Caki2 (cell line): ENCODE results near the gene NUDT16L1. TPM values are rescaled to one million over a fixed set of nuclear protein-coding genes. Genes with fewer than 3 reads are reported as not detected.

ENCODE experiments used
- DNase-seq: peaks from one replicate; pipeline ENCODE4 v3.0.0-alpha.2; 2015; ENCODE audit warnings: low read depth
- in situ Hi-C: cut with HindIII; loops from 2 replicates; pipeline ENCODE4 v1.10.0; 2016; ENCODE audit warnings: low sequenced_read_pairs, low pct_unique_long_range_greater_than_20kb, mixed read lengths
- total RNA-seq: library from RNA; depleted of rRNA; stranded (reverse); fragments of >200 nt; shearing (Covaris generic); gene quantifications from 2 replicates; pipeline ENCODE4 v1.2.3, GENCODE V29; 2014; ENCODE audit warnings: low replicate concordance

Gene NUDT16L1
- total RNA-seq, 1 experiment from 2014 or later: 49.2 TPM

DNA sequence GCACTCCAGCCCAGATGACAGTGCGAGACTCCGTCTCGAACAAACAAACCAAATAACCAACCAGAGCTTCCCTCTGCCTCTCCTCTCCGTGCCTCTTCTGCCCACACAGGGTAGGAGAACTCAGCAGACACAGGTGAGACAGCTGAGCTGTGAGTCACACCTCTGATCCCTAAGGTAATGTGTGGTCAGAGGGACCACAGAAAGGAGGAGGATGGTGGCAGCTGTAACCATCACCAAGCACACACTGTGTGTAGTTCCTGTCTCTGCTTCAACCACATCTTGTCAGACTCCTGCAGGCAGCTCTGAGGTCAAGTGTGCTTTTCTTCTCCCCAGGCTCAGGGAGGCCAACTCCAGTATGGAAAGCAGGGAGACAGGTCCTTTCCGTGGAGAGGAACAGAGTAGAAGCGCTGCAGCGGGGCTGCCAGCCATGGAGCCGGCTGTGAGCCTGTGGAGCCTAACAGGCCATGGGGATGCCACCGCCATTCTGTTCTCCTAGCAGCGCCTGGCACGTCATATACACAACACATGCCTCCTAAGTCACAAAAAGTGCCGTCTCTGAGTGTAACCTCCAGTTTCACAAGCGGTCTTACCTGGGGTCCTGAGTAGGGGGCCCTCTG is 7.1 kb downstream of the NUDT16L1 start:
- no peak for DNase-seq
- in situ Hi-C loops: no loop called here

DNA sequence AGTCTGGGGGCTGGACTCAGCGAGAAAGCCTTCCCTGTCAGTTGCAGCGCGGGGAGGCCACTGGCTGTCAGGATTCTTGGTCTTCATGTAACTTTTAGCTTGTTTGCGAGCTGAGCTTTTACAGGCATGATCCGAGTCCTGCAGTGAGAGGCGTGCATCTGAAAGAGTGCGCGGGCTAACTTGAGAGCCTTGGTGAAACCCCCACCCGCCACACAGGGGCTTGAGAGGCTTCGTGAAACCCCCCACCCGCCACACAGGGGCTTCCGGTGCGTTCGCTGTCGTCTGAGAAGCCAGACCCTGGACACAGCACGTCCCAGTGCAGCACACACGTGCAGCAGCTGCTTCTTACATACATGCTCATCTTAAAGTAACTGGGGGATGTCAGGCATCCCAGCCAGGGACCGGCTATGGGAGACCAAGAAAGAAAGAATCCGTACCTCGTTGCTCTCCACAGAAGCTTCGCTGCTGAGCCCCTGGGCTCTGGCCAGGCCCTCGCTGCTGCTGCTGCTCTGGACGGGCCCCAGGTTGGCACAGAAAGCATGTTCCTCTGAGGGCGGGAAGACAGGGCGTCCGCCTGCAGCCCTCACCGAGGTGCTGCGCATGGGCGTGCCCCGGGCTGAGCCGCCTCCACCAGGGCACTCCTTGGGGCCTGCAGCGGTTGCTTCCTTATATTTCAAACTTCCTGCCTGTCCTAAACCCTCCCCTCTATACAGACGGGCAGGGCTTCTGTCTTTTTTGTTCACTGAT is 7.8 kb downstream of the NUDT16L1 start:
- no peak for DNase-seq
- in situ Hi-C loops: no loop called here

DNA sequence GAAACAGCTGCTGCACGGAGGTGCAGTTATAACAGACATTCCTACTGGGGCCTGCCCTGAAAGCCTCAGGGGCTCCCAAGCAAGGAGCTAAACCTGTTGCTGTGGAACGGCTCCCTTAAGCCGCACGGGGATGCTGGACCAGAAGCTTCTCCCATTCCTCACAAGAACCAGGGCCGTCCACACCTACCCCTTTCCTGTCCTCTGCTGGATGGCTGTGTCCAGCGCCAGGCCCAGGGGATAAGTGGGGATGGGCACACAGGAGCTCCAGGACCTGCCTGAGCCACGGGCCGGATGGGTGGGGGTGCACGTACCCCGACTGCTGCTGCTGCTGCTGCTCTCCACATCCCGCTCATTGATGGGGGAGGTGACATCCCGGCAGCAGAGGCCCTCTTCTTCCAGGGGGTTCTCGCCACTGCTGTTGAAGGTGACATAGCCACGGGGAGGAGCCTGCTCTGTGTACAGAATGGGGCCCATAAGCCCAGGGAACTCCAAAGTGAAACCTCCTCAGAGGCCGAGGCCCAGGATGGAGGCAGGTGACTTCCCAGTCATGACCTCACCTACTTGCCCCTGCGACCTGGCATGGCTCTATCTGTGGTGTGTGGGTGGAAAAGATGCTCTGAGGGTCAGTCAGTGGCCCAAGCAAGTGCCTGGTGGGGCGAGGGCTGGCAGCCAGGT is 8.6 kb downstream of the NUDT16L1 start:
- DNase-seq: no peak
- in situ Hi-C loops: no loop called here

DNA sequence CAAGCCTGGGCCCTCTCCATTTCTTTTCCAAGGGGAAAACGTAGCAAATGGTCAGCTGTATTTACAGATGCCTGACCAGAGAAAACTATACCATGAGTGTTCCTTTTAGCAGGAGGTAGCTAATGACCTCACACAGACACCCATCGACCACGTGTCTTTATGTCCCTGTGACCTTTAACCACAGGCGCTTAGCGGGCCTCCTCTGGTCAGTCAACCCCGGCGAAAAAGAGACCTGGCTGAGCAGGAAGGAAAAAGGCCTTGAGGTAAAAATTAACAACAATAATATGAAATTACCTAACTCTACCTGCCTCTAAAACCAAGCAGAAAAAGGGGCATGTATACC is 9.1 kb downstream of the NUDT16L1 start:
- DNase-seq: peak; percentile 79
- in situ Hi-C loops: no loop called here

DNA sequence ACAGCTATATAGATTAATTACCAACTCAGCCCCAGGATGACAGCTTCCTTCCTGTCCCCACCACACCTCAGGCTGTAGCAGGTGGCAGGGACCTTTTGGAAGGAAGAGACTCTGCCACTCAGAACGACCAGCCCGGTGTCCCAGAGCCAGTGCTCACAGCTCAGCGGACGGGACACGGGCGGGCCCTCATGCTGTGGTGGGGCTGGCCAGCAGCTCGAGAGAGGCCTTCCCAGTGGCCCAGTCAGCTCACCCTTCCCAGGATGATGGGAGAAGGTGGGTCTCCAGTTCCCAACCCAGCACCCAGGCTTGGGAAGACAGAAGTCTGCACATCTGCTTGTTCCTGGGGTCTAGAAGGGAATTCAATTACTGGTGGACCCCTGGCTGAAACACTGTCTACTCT is 10.5 kb downstream of the NUDT16L1 start:
- no peak for DNase-seq
- in situ Hi-C loops: no loop called here

DNA sequence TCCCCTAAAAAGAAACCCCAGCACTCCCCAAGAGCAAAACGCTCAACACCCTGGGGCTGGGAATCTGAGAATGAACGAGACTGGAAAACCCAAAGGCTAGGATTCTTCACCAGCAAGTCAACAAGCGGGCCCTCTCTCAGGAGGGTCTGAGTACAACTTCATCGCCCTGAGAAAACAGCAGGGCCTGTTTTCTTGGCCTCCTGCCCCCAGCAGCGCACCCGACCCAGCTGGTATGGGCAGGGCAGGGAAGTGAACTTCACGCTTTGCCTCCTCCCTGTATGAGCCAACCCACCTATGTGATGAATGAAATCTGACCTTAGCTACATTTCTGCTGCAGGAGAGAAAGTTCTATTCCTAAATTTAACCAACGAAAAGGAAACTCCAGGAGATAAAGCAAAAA is 11.1 kb downstream of the NUDT16L1 start:
- in situ Hi-C loops: no loop called here
- DNase-seq: no peak

DNA sequence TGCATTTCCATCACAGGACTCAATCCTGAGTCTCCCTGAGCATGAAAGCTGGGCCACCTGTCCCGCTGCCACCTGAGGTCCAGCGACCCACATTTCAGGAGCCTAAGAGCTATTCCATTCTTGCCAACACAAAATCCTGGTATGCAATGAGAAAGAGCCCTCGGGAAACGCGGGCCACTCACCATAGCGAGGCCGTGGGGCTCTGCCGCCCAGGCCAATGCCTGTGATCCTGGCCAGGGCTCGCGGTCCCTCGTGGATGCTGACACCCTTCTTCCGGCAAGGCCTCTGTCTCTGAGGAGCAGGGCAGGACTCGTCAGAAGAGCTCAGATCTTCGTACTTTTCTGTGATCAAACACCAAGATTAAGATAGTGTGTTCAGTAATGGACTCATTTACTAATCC is 11.6 kb downstream of the NUDT16L1 start:
- in situ Hi-C loops: no loop called here
- no peak for DNase-seq

DNA sequence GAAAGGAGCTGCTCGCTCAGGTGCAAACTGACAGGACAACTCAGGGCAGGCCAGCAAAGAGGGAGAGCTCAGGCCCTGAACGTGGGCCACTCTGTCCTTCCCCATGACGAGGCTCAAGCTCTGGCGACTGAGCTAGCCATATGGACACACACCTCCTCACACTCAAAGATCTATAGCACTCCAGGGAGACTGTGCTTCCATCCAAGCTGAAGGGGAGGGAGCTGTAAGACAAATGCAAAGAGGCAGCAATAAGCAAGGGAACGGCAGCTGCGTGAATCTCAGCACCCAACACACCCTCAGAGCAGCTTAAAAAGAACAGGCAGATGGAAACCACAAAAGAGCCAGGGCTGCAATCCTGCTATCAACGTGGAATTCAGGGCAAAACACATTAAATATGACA is 13.5 kb downstream of the NUDT16L1 start:
- DNase-seq: no peak
- in situ Hi-C loops: no loop called here

DNA sequence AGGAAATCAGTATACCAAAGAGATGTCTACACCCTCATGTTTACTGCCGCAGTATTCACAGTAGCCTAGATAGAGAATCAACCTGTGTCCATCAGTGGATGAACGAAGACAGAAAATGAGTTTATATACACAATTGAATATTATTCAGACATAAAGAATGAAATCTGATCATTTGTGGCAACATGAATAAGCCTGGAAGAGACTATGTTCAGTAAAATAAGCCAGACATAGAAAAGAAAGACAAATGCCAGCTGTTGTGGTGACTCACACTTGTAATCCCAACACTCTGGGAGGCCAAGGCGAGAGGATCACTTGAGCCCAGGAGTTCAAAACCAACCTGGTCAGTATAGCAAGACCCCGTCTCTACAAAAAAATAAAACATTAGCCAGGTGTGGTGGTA is 16.1 kb downstream of the NUDT16L1 start:
- in situ Hi-C loops: no loop called here
- no peak for DNase-seq

DNA sequence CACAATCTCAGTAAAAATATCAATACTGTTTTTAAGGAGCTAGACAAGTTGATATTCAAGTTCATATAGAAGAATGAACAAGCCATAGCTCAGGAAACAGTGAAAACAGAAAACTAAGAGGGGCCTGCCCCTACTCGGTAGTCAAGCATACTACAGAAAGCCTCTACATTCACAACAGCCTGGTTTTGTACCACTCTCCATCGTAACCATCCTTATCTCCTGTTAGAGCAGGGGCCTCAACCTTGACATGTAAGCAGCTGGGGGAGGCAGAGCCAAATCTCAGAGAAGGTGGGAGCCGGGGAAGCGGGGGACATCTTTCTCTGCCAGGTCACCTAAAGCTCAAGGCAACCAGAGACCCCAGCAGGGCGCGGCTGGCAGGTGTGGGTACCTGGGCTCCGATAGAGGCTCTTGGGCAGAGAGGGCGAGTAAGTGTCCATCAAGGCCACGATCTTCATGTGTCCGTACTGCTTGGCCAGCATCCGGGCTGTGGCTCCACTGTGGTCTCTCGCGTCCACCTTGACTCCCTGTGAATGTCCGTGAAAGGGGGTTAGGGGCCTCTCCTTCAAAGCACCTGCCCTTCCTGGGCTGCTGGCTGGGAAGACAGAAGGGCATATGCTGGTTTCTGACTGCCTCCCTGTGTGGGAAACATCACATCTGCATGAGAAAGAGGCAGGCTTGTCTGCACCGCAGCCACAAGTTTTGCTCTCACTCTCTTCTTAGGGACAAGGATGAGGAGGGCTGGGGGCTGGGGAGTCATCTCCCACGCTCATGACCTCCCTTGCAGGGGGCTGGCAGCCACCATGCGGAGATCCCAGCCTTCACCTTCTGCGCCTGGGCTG is 20.5 kb downstream of the NUDT16L1 start:
- in situ Hi-C loops: no loop called here
- no peak for DNase-seq

DNA sequence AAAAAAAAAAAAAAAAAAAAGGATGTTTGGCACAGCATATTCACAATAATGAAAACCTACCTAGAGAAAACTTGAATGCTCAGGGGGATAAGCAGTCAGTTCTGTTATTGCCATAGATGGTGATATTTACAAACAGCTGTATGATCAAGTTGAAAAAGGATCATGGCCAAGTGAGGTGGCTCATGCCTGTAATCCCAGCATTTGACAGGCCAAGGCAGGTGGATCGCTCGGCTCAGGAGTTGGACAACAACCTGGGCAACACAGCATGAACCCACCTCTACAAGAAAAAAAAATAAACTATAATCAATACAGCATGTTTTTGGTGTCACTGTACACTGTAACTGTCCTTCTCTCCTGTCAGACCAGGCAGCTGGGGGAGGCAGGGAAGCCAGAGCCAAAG is 21.6 kb downstream of the NUDT16L1 start:
- in situ Hi-C loops: no loop called here

DNA sequence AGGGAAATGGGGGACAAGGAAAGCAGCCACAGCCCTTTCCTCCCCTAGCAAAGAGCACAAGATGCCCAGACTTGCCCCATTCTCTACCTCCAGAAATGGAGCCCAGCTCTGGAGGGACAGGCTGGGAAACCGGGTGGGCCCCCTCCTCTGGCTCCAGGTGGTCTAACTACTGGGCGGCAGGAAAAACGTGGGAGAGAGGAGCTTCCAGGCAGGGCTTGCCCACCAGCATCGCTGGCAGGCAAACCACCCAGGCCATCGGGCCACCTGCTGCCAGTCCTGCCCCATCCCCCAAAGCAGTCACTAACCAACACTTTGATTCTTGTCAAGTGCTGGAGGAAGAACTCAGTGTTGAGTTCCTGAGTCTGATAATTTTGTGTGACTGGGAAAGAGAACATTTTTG is 25.1 kb downstream of the NUDT16L1 start:
- in situ Hi-C loops: no loop called here

More for the DNA sequence above, 21.6 kb downstream of the NUDT16L1 start:
- no peak for DNase-seq

DNA sequence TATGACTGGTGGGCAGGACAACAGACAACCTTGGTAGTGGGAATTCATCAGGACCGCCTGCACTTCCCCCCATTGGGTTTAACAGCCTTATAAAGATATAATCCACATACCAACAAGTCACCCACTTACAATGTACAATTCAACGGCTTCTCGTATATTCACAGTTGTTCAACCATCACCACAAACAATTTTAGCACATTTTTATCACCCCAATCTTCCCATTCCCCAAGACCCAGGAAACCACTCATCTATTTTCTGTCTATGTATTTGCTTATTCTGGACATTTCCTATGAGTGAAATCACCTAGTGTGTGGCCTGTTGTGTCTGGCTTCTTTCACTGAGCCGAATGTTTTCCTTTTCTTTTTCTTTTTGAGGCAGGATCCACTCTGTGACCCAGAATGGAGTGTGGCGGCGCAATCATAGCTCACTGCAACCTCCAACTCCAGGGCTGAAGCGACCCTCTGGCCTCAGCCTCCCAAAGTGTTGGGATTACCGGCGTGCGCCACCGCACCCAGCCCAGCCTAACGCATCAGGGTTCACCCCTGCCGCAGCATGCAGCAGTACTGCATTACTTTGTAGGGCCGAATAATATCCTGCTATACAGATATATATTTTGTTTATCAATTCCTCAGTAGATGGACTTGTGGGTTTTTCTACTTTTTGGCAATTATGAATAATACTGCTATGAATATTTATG is 29.9 kb downstream of the NUDT16L1 start:
- in situ Hi-C loops: no loop called here
- no peak for DNase-seq

More for the DNA sequence above, 25.1 kb downstream of the NUDT16L1 start:
- no peak for DNase-seq

DNA sequence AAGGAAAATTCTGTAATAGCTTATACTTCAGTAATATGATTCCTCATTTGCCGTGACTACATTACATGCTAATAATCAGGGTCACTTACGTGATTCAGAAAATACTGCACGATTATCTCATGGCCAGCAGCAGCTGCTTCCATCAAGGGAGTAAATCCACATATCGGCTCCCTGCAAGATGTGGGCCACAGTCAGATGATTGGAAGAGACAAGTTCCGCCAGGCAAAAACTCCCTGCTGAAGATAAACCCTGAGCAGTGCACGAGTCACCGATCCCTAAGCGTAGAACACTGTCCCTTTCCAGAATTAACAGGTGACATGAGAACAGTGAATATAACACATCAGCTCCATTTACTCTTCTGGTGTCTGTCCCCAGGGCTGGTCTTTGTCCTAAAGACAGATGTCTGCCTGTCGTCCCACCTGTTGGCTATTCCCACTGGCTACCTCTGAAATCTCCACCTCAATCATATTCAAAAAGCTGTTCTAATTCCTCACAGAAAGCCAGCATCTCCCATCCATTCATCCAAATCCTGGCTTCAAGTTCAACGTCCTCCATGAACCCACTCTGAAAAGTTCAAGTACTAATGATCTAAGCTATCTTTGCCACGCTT is 31.4 kb downstream of the NUDT16L1 start:
- in situ Hi-C loops: no loop called here
- DNase-seq: no peak

DNA sequence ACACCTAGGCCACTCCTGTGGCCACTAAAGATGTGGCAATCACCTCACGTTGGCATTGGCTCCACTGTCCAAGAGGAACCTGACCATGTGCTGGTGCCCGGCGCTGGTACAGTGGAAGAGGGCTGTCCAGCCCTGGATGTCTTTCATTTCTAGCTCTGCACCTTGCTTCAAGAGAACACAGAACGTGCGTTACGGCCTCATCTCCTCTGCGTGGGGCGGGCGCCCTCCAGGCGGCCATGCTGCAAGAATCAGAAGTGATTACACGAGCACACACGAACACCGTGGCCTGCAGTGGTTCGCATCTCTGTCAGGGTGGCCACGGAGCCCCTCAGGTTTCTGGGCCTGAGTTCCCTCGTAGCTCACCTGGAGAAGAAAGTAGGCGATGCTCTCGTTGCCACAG is 33.3 kb downstream of the NUDT16L1 start:
- in situ Hi-C loops: no loop called here

DNA sequence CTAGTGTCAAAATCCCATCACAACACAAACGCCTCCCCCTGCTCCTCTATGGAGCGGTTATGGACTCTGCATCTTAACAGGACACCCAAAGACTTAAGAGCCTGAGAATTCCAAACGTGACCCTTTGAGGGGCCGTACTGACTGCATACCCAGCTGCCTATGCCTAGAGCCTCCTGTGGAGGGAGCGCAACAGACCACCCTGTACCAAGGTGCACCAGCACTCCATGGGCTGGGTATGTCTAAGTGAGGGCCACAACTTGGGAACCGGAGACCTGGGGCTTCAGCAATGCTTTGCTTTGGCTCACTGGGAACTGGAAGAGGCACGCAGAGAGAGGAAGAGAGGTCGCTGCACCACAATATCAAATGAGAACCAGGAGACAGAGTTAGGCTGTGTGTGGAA is 35.3 kb downstream of the NUDT16L1 start:
- in situ Hi-C loops: no loop called here
- DNase-seq: no peak

More for the DNA sequence above, 33.3 kb downstream of the NUDT16L1 start:
- no peak for DNase-seq

DNA sequence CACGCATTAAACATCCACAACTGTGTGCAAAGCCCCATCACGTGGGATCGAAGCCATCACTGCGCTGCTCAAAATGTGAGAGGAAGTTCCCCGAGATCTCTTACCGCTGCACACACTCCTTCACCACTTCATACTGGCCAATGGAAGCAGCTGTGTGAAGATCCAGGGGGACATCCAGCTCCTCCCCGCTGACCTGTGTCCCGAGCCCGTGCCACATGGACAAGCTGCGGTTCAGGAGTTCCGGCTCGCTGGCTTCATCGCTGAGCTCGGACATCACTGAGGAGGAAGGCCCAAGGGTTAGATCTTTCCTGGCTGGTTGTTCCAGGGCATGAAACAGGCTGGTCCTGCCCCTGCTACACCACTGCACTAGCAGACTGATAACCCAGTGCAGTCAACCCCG is 36.5 kb downstream of the NUDT16L1 start:
- DNase-seq: no peak
- in situ Hi-C loops: no loop called here

DNA sequence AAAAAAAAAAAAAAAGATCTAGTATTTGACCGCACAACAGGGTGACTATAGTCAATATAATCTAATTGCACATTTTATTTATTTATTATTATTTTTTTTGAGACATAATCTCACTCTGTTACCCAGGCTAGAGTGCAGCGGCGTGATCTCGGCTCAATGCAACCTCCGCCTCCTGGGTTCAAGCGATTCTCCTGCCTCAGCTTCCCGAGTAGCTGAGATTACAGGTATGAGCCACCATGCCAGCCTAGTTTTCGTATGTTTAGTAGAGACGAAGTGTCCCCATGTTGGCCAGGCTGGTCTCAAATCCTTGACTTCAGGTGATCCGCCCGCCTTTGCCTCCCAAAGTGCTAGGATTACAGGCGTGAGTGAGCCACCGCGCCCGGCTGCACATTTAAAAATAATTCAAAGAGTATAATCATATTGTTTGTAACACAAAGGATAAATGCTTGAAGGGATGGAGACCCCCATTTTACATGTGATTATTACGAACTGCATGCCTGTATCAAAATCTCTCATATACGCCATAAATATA is 39.9 kb downstream of the NUDT16L1 start:
- DNase-seq: no peak
- in situ Hi-C loops: no loop called here
